ENCODE data around the gene GUCY2D.

Gene GUCY2D

GRCh38 chr17:7992924-7993323 is 9.5 kb upstream of the GUCY2D start:
- no peak for DNase-seq

- DNase-seq = no peak
Observed at GRCh38 chr17:7993972-7994589, 8.3 kb upstream of the GUCY2D start.

GRCh38 chr17:7995724-7996123 is 6.7 kb upstream of the GUCY2D start:
- DNase-seq = no peak

GRCh38 chr17:7997186-7997585 is 5.2 kb upstream of the GUCY2D start:
- DNase-seq = no peak

- DNase-seq = no peak
Observed at GRCh38 chr17:8002721-8003593, 542 bp downstream of the GUCY2D start.

- DNase-seq = no peak
Observed at GRCh38 chr17:8003594-8004181, 1.3 kb downstream of the GUCY2D start.

GRCh38 chr17:8004899-8005298 is 2.5 kb downstream of the GUCY2D start:
- DNase-seq = no peak

GRCh38 chr17:8005357-8005756 is 2.9 kb downstream of the GUCY2D start:
- no peak for DNase-seq

- no peak for DNase-seq
Observed at GRCh38 chr17:8005967-8006730, 3.7 kb downstream of the GUCY2D start.

- DNase-seq = no peak
Observed at GRCh38 chr17:8006836-8007680, 4.6 kb downstream of the GUCY2D start.

- no peak for DNase-seq
Observed at GRCh38 chr17:8007836-8008235, 5.4 kb downstream of the GUCY2D start.

GRCh38 chr17:8012045-8012580 is 9.7 kb downstream of the GUCY2D start:
- DNase-seq = no peak

GRCh38 chr17:8012996-8013640 is 10.7 kb downstream of the GUCY2D start:
- DNase-seq = no peak

- no peak for DNase-seq
Observed at GRCh38 chr17:8013731-8014557, 11.5 kb downstream of the GUCY2D start.

- DNase-seq = no peak
Observed at GRCh38 chr17:8014558-8014850, 12.1 kb downstream of the GUCY2D start.

- DNase-seq = no peak
Observed at GRCh38 chr17:8015236-8015956, 13.0 kb downstream of the GUCY2D start.

GRCh38 chr17:8015957-8016631 is 13.7 kb downstream of the GUCY2D start:
- DNase-seq = no peak

GRCh38 chr17:8016632-8017424 is 14.4 kb downstream of the GUCY2D start:
- no peak for DNase-seq

- no peak for DNase-seq
Observed at GRCh38 chr17:8018436-8018835, 16.0 kb downstream of the GUCY2D start.

All from femur (tissue), 1 donor.